ENCODE data around the gene GCGR.

- TF ChIP-seq EZH2 (IDR thresholded peaks at IDR 0.05; ENCODE audit: borderline replicate concordance, insufficient read depth, low read length, poor library complexity, severe bottlenecking), result no peak
- TF ChIP-seq EP300 (conservative IDR thresholded peaks at IDR 0.05; ENCODE audit: poor library complexity, severe bottlenecking), result no peak
- no peak for TF ChIP-seq CTCF (IDR thresholded peaks at IDR 0.05; ENCODE audit: poor library complexity, severe bottlenecking)
- no peak for TF ChIP-seq TAF1 (IDR thresholded peaks at IDR 0.05; ENCODE audit: low read depth)
Measured at GRCh38 chr17:81845361-81845760, 41.4 kb downstream of the GCGR start.
